ENCODE data around the gene SNIP1.

- TF ChIP-seq CTCF (IDR thresholded peaks at IDR 0.05): no peak
- no peak for TF ChIP-seq POLR2A (IDR thresholded peaks at IDR 0.05)
- no peak for TF ChIP-seq EP300 (IDR thresholded peaks at IDR 0.05)
- no peak for TF ChIP-seq POLR2AphosphoS5 (IDR thresholded peaks at IDR 0.05)
These were observed 47.3 kb upstream of the SNIP1 start for GRCh38 chr1:37601441-37601840.
